Nephron (organoid): Measurements from ENCODE around the gene SLC2A4.

ENCODE experiments used
- H3K27ac Mint-ChIP-seq, 3 experiments: 2 replicates each; pipeline ENCODE4 v1.8.0; 2020; ENCODE audit warnings: mixed read lengths in 3 of 3, mild to moderate bottlenecking in 2 of 3, moderate library complexity in 1 of 3
- H3K27me3 Mint-ChIP-seq: 2 replicates; pipeline ENCODE4 v1.8.0; 2021; ENCODE audit warnings: low read depth, mild to moderate bottlenecking, moderate library complexity, mixed read lengths
- H3K36me3 Mint-ChIP-seq: 2 replicates; pipeline ENCODE4 v1.8.0; 2020; ENCODE audit warnings: low read depth, mixed read lengths
- H3K4me1 Mint-ChIP-seq: 2 replicates; pipeline ENCODE4 v1.8.0; 2020; ENCODE audit warnings: mixed read lengths
- H3K4me3 Mint-ChIP-seq, 3 experiments: 2 replicates each; pipeline ENCODE4 v1.8.0; 2020; ENCODE audit warnings: mild to moderate bottlenecking in 3 of 3, mixed read lengths in 3 of 3, moderate library complexity in 2 of 3
- H3K9me3 Mint-ChIP-seq: 2 replicates; pipeline ENCODE4 v1.8.0; 2020; ENCODE audit warnings: mixed read lengths
- CTCF ChIP-seq, 3 experiments: fragments of 200-600 bp; sonication (generic); IDR thresholded peaks; one replicate each; pipeline ENCODE4 v1.5.0; 2021; ENCODE audit warnings: antibody characterized with exemption in 3 of 3; ENCODE audit not compliant: unreplicated experiment in 3 of 3

The SLC2A4 gene

GRCh38 chr17:7246779-7247178 is 34.7 kb upstream of the SLC2A4 start:
- Mint-ChIP-seq H3K4me1 (peaks cover 41% of the 10 kb centered on the region), H3K9me3 (no peaks in the 10 kb centered on the region), H3K36me3 (peaks cover 39% of the 10 kb centered on the region), H3K27me3 (no peaks in the 10 kb centered on the region), H3K27ac (peak overlapping the region in 2 of 3 experiments; percentile 12 to 64), H3K4me3 (peak overlapping the region; percentile 6 to 65 (median 40))
- TF ChIP-seq CTCF (IDR thresholded peaks at IDR 0.05; ENCODE audit: unreplicated experiment in 3 of 3): no peak

- H3K27me3 Mint-ChIP-seq: no peaks in the 10 kb centered on the region
- peak overlapping the region; percentile 16 to 98 (median 19) for H3K27ac Mint-ChIP-seq
- TF ChIP-seq CTCF (IDR thresholded peaks at IDR 0.05; ENCODE audit: unreplicated experiment in 3 of 3): no peak
- H3K9me3 Mint-ChIP-seq: no peaks in the 10 kb centered on the region
- peak overlapping the region; percentile 87 to 100 (median 98) for H3K4me3 Mint-ChIP-seq
- H3K4me1 Mint-ChIP-seq: peaks cover 40% of the 10 kb centered on the region
- peaks cover 34% of the 10 kb centered on the region for H3K36me3 Mint-ChIP-seq
Measured at GRCh38 chr17:7248796-7249195, 32.7 kb upstream of the SLC2A4 start.

GRCh38 chr17:7249214-7249613 is 32.3 kb upstream of the SLC2A4 start:
- Mint-ChIP-seq H3K9me3 (no peaks in the 10 kb centered on the region), H3K4me1 (peaks cover 40% of the 10 kb centered on the region), H3K36me3 (peaks cover 37% of the 10 kb centered on the region), H3K4me3 (peak overlapping the region; percentile 87 to 100 (median 98)), H3K27ac (peak overlapping the region; percentile 24 to 98 (median 56)), H3K27me3 (no peaks in the 10 kb centered on the region)
- TF ChIP-seq CTCF (IDR thresholded peaks at IDR 0.05; ENCODE audit: unreplicated experiment in 3 of 3): no peak

GRCh38 chr17:7249830-7250229 is 31.7 kb upstream of the SLC2A4 start:
- TF ChIP-seq CTCF (IDR thresholded peaks at IDR 0.05; ENCODE audit: unreplicated experiment in 3 of 3): no peak
- Mint-ChIP-seq H3K4me1 (peaks cover 40% of the 10 kb centered on the region), H3K27ac (peak overlapping the region; percentile 95 to 98 (median 97)), H3K27me3 (no peaks in the 10 kb centered on the region), H3K36me3 (peaks cover 37% of the 10 kb centered on the region), H3K9me3 (no peaks in the 10 kb centered on the region), H3K4me3 (peak overlapping the region; percentile 87 to 100 (median 98))

GRCh38 chr17:7250695-7251627 is 30.6 kb upstream of the SLC2A4 start:
- Mint-ChIP-seq H3K27me3 (no peaks in the 10 kb centered on the region), H3K27ac (peak overlapping the region; percentile 98 to 99 (median 99)), H3K4me1 (peaks cover 40% of the 10 kb centered on the region), H3K9me3 (no peaks in the 10 kb centered on the region), H3K4me3 (peak overlapping the region; percentile 87 to 100 (median 98)), H3K36me3 (peaks cover 36% of the 10 kb centered on the region)
- no peak for TF ChIP-seq CTCF (IDR thresholded peaks at IDR 0.05; ENCODE audit: unreplicated experiment in 3 of 3)
